ENCODE results near the gene PIAS2. TPM values are rescaled to one million over a fixed set of nuclear protein-coding genes. Genes with fewer than 3 reads are reported as not detected.

The PIAS2 gene
- total and polyA plus RNA-seq, 9 of the 15 experiments (the other 6 are each of a cell fraction or from before 2014, with no cell fraction given): 2.9 to 23.9 (median 12.0) TPM

GRCh38 chr18:46917803-46918600, 695 bp upstream of the PIAS2 start (continued):
- TF ChIP-seq ZNF407 (IDR thresholded peaks at IDR 0.05; ENCODE audit: low read depth): peak; percentile 88
- no peak for TF ChIP-seq CGGBP1 (CRISPR knock-in tag; IDR thresholded peaks at IDR 0.05)
- TF ChIP-seq EP300 (IDR thresholded peaks at IDR 0.05; ENCODE audit: low read length): peak; percentile 40; the same call in 1 of the 2 replicates
